Measurements from ENCODE around the gene STAC. TPM values are rescaled to one million over a fixed set of nuclear protein-coding genes. Genes with fewer than 3 reads are reported as not detected.
"Not testable (repeated sequence)": the region's sequence is repeated elsewhere in the genome, so short reads cannot be mapped to it uniquely, and the experiment has no call there.

STAC gene
- total and polyA plus RNA-seq, 4 donors: 4.5 to 27.9 (median 7.3) TPM

DNA sequence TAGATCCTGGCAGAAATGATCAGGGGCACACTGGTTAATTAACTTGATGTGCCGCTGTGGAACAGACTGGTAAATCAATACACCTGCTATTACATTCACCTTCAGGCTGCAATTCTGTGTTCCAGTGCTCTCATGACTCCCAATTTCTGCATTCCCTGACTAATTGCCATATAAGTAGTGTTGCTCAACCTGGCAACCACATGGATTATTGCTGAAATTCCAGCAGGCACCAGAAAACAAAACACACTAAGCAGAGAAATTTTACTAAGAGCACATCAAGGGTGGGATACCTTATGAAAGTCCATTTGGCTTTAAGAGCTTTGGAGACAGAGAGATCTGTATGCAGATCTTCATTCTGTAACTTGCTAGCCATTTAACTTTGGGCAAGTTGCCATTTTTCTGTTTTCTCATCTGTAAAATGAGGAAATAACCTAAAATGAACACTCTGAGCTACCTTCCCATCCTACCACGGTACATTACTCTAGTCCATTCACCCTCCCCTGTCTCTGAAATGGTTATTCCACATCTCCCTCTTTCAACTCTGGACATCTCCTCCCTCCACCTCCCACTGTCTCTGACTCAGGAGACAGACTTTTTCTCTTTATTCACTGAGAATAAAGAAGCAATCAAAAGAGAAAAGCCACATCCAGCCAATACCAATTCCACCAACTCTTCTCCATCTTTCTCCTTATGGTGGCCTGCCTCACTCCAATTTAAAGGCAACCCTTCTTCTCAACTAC is 54.6 kb downstream of the STAC start:
- Histone ChIP-seq H3K4me1 (ENCODE audit: control insufficient read depth, insufficient read depth, low read length) (no peaks in the 10 kb centered on the region), H3K4me3 (ENCODE audit: low read depth, low read length) (no peak overlapping the region), H3K27ac (ENCODE audit: low read depth, low read length) (no peak overlapping the region), H3K36me3 (ENCODE audit: control insufficient read depth, insufficient read depth, low read length) (no peaks in the 10 kb centered on the region), H3K9me3 (ENCODE audit: control insufficient read depth, insufficient read depth, low read length) (no peaks in the 10 kb centered on the region), H3K27me3 (ENCODE audit: control insufficient read depth, insufficient read depth, low read length) (no peaks in the 10 kb centered on the region)
- 67% methylated on average over 2 of the region's 2 CpGs for WGBS (ENCODE audit: insufficient coverage)
- peak in 1 of 6 donors; percentile 67 for DNase-seq (ENCODE audit: low read depth in 4 of 6, low spot score in 6 of 6)

DNA sequence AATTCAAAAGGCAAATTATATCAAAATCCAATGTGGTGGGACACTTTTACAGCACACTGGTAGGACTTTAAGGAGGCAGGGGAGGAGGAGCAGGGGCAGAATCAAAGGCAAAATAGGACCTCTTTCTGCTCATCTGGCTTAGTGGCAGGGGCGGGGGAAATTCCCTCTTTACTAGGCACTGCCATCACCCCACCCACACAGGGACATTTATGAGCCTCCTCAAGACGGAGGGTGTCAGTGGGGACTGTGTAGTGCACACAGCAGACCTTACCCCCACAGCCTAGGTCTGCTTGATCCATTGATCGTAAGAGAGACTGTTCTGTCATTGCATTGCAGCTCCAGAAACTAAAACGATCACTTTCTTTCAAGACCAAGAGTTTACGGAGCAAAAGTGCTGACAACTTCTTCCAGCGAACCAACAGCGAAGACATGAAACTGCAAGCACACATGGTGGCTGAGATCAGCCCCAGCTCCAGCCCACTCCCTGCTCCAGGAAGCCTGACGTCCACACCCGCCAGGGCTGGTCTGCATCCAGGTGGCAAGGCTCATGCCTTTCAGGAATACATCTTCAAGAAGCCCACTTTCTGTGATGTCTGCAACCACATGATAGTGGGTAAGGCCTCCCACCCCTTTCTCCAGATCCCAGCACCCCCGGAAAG is 62.9 kb downstream of the STAC start:
- Histone ChIP-seq H3K36me3 (ENCODE audit: control insufficient read depth, insufficient read depth, low read length) (no peaks in the 10 kb centered on the region), H3K27ac (ENCODE audit: low read depth, low read length) (no peak overlapping the region), H3K4me1 (ENCODE audit: control insufficient read depth, insufficient read depth, low read length) (no peaks in the 10 kb centered on the region), H3K27me3 (ENCODE audit: control insufficient read depth, insufficient read depth, low read length) (no peaks in the 10 kb centered on the region), H3K9me3 (ENCODE audit: control insufficient read depth, insufficient read depth, low read length) (no peaks in the 10 kb centered on the region), H3K4me3 (ENCODE audit: low read depth, low read length) (no peak overlapping the region)
- DNase-seq (ENCODE audit: low read depth in 4 of 6, low spot score in 6 of 6): no peak
- 94% methylated on average over 7 of the region's 10 CpGs for WGBS (ENCODE audit: insufficient coverage)

DNA sequence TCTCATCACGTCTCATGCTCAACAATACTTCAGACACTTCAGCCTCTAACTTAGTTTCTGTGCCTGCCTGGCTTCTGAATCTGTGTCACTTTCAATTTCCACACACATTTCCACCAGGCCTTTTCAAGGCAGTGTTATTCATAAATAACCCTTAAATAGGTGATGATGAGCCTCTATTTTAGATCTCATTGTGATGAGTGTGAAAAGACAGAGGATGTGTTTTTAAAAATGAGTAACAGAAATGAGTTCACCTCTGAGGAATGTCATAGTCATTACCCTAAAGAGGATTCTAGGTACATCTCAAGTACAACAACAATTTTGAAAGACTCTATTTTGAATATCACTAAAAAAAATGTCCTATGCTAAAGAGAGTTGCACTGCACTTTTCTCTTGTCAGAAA is 64.6 kb downstream of the STAC start:
- WGBS (ENCODE audit: insufficient coverage): 88% methylated on average over 1 of the region's 1 CpG
- H3K4me3 ChIP-seq (ENCODE audit: low read depth, low read length): no peak overlapping the region
- no peaks in the 10 kb centered on the region for H3K27me3 ChIP-seq (ENCODE audit: control insufficient read depth, insufficient read depth, low read length)
- no peak for DNase-seq (ENCODE audit: low read depth in 4 of 6, low spot score in 6 of 6)
- no peaks in the 10 kb centered on the region for H3K9me3 ChIP-seq (ENCODE audit: control insufficient read depth, insufficient read depth, low read length)
- H3K4me1 ChIP-seq (ENCODE audit: control insufficient read depth, insufficient read depth, low read length): no peaks in the 10 kb centered on the region
- H3K36me3 ChIP-seq (ENCODE audit: control insufficient read depth, insufficient read depth, low read length): no peaks in the 10 kb centered on the region
- no peak overlapping the region for H3K27ac ChIP-seq (ENCODE audit: low read depth, low read length)

DNA sequence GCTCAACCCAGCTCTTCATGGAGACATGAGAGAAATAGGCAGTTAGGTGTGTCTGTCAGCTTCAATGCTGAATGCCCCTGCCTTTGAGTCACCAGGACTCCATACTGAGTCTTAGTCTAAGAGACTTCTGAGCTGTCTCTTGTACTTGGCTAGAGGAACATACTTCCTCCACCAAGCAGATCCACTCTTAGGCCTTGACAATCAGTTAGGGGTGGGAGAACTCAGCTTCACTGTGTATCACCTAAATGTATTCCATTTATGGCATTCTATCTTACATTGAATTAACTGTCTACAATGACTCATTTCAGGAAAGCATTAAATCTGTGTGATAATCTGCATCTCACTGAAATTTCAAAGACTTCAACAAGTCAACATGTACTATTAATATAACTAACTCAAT is 66.0 kb downstream of the STAC start:
- no peaks in the 10 kb centered on the region for H3K4me1 ChIP-seq (ENCODE audit: control insufficient read depth, insufficient read depth, low read length)
- no peak overlapping the region for H3K4me3 ChIP-seq (ENCODE audit: low read depth, low read length)
- H3K9me3 ChIP-seq (ENCODE audit: control insufficient read depth, insufficient read depth, low read length): no peaks in the 10 kb centered on the region
- no peaks in the 10 kb centered on the region for H3K36me3 ChIP-seq (ENCODE audit: control insufficient read depth, insufficient read depth, low read length)
- no peak for DNase-seq (ENCODE audit: low read depth in 4 of 6, low spot score in 6 of 6)
- H3K27ac ChIP-seq (ENCODE audit: low read depth, low read length): no peak overlapping the region
- H3K27me3 ChIP-seq (ENCODE audit: control insufficient read depth, insufficient read depth, low read length): no peaks in the 10 kb centered on the region

DNA sequence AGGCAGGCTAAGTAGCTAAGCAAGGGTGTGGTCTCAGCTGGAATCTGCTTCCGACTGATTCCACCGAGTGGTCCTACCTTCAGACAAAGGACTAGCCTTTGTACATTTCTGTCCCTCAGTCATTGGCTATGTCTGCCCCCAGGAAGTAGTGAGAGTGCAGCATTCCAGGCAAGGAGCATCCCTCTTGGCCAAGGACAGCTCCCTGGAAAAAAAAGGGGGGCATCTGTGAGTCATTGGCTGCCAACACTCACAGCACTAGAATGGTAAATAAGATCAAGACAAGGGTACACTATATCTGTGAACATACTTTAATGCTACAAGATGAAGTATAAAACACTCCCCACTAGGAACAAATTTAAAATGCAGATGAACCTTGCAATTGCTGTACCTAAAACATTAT is 66.8 kb downstream of the STAC start:
- Histone ChIP-seq H3K27me3 (ENCODE audit: control insufficient read depth, insufficient read depth, low read length) (no peaks in the 10 kb centered on the region), H3K9me3 (ENCODE audit: control insufficient read depth, insufficient read depth, low read length) (no peaks in the 10 kb centered on the region), H3K27ac (ENCODE audit: low read depth, low read length) (no peak overlapping the region), H3K4me3 (ENCODE audit: low read depth, low read length) (no peak overlapping the region), H3K36me3 (ENCODE audit: control insufficient read depth, insufficient read depth, low read length) (no peaks in the 10 kb centered on the region), H3K4me1 (ENCODE audit: control insufficient read depth, insufficient read depth, low read length) (no peaks in the 10 kb centered on the region)
- DNase-seq (ENCODE audit: low read depth in 4 of 6, low spot score in 6 of 6): no peak
- no CpG with 5 or more reads among the region's 2 CpGs for WGBS (ENCODE audit: insufficient coverage)

DNA sequence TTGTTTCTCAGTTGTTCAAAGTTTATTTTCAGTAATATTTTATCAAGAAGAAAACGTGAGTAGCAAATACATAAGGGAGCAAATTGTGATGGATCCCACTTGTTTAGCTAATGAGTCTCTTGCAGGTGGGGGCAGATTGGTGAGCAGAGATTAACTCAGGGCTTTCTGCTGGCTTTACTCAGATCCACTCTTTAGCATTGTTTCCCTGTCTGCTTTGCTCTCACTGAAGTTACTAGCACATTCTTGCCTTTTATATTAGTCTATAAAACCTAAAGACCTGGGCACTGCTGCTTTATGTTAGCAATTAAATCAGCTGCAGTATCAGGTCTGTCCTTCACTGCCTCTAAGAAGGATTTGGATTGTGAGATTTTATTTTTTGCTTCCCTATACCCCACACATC is 71.5 kb downstream of the STAC start:
- H3K36me3 ChIP-seq (ENCODE audit: control insufficient read depth, insufficient read depth, low read length): no peaks in the 10 kb centered on the region
- no peaks in the 10 kb centered on the region for H3K4me1 ChIP-seq (ENCODE audit: control insufficient read depth, insufficient read depth, low read length)
- DNase-seq (ENCODE audit: low read depth in 4 of 6, low spot score in 6 of 6): peak in 1 of 6 donors; percentile 49
- WGBS (ENCODE audit: insufficient coverage): 20% methylated on average over 1 of the region's 1 CpG
- no peaks in the 10 kb centered on the region for H3K9me3 ChIP-seq (ENCODE audit: control insufficient read depth, insufficient read depth, low read length)
- no peak overlapping the region for H3K4me3 ChIP-seq (ENCODE audit: low read depth, low read length)
- H3K27ac ChIP-seq (ENCODE audit: low read depth, low read length): no peak overlapping the region
- H3K27me3 ChIP-seq (ENCODE audit: control insufficient read depth, insufficient read depth, low read length): no peaks in the 10 kb centered on the region

DNA sequence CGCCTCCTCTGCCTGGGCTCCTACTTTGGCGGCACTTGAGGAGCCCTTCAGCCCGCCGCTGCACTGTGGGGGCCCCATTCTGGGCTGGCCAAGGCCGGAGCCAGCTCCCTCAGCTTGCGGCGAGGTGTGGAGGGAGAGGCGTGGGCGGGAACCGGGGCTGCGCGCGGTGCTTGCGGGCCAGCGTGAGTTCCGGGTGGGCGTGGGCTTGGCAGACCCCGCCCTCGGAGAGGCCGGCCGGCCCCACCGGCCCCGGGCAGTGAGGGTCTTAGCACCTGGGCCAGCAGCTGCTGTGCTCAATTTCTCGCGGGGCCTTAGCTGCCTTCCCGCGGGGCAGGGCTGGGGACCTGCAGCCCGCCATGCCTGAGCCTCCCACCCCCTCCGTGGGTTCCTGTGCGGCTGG is 72.9 kb downstream of the STAC start:
- not testable (repeated sequence) for H3K36me3 ChIP-seq (ENCODE audit: control insufficient read depth, insufficient read depth, low read length); DNase-seq (ENCODE audit: low read depth in 4 of 6, low spot score in 6 of 6); H3K4me1 ChIP-seq (ENCODE audit: control insufficient read depth, insufficient read depth, low read length); H3K27me3 ChIP-seq (ENCODE audit: control insufficient read depth, insufficient read depth, low read length); H3K9me3 ChIP-seq (ENCODE audit: control insufficient read depth, insufficient read depth, low read length); H3K27ac ChIP-seq (ENCODE audit: low read depth, low read length); H3K4me3 ChIP-seq (ENCODE audit: low read depth, low read length)
- 96% methylated on average over 24 of the region's 30 CpGs for WGBS (ENCODE audit: insufficient coverage)

DNA sequence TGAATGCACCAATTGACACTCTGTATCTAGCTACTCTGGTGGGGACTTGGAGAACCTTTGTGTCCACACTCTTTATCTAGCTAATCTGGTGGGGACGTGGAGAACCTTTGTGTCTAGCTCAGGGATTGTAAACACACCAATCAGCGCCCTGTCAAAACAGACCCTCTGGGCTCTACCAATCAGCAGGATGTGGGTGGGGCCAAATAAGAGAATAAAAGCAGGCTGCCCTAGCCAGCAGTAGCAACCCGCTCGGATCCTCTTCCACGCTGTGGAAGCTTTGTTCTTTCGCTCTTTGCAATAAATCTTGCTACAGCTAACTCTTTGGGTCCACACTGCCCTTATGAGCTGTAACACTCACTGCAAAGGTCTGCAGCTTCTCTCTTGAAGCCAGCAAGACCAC is 73.6 kb downstream of the STAC start:
- H3K36me3 ChIP-seq (ENCODE audit: control insufficient read depth, insufficient read depth, low read length); H3K4me3 ChIP-seq (ENCODE audit: low read depth, low read length); H3K4me1 ChIP-seq (ENCODE audit: control insufficient read depth, insufficient read depth, low read length); H3K27ac ChIP-seq (ENCODE audit: low read depth, low read length); H3K9me3 ChIP-seq (ENCODE audit: control insufficient read depth, insufficient read depth, low read length); DNase-seq (ENCODE audit: low read depth in 4 of 6, low spot score in 6 of 6); H3K27me3 ChIP-seq (ENCODE audit: control insufficient read depth, insufficient read depth, low read length): not testable (repeated sequence)
- WGBS (ENCODE audit: insufficient coverage): 78% methylated on average over 4 of the region's 6 CpGs

DNA sequence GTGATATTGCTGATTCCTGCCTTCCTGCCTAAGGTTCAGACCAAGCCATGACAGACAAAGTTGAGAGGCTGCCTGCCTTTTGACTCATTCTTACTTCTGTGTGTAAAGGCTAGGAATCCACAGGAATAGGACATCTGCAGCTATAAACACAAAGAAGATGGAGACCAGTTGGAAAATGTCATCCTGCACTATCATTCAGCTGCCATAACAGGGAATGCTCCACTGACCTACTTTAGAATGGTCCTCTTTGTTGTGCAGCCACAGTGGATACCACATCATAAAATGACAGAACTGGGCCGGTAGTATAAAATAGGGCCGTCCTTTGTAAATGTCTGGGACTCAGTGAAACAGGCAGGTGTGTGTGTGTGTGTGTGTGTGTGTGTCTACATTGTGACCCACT is 75.1 kb downstream of the STAC start:
- peak in 1 of 6 donors; percentile 14 for DNase-seq (ENCODE audit: low read depth in 4 of 6, low spot score in 6 of 6)
- WGBS (ENCODE audit: insufficient coverage): no CpG with 5 or more reads among the region's 2 CpGs
- Histone ChIP-seq H3K4me1 (ENCODE audit: control insufficient read depth, insufficient read depth, low read length) (no peaks in the 10 kb centered on the region), H3K4me3 (ENCODE audit: low read depth, low read length) (no peak overlapping the region), H3K9me3 (ENCODE audit: control insufficient read depth, insufficient read depth, low read length) (no peaks in the 10 kb centered on the region), H3K27me3 (ENCODE audit: control insufficient read depth, insufficient read depth, low read length) (no peaks in the 10 kb centered on the region), H3K36me3 (ENCODE audit: control insufficient read depth, insufficient read depth, low read length) (no peaks in the 10 kb centered on the region), H3K27ac (ENCODE audit: low read depth, low read length) (no peak overlapping the region)

DNA sequence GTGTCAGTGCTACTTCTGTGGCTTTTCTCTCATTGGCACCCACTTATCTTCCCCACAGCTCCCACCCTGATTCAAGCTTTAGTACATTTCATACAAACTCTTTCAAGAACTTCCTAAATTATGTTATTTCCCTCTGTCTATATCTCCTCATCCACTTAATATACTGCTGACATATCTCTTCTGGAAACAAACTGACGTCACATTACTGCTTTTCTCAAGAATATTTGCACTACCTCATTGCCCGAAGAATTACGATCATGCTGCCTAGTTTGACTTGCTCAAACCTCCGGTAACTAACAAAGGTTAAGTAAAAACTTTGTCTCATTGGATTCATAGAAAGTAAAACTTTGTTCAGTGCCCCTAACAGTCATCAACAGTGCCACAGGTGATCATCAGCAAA is 76.5 kb downstream of the STAC start:
- Histone ChIP-seq H3K9me3 (ENCODE audit: control insufficient read depth, insufficient read depth, low read length) (no peaks in the 10 kb centered on the region), H3K36me3 (ENCODE audit: control insufficient read depth, insufficient read depth, low read length) (no peaks in the 10 kb centered on the region), H3K27me3 (ENCODE audit: control insufficient read depth, insufficient read depth, low read length) (no peaks in the 10 kb centered on the region), H3K4me3 (ENCODE audit: low read depth, low read length) (no peak overlapping the region), H3K4me1 (ENCODE audit: control insufficient read depth, insufficient read depth, low read length) (no peaks in the 10 kb centered on the region), H3K27ac (ENCODE audit: low read depth, low read length) (no peak overlapping the region)
- DNase-seq (ENCODE audit: low read depth in 4 of 6, low spot score in 6 of 6): no peak
- WGBS (ENCODE audit: insufficient coverage): 100% methylated on average over 1 of the region's 4 CpGs

Data from spinal cord (tissue), 10 donors.